H1 (cell line): ENCODE measurements around the gene RBFA. TPM values are rescaled to one million over a fixed set of nuclear protein-coding genes. Genes with fewer than 3 reads are reported as not detected.

Experiments
- CEBPB ChIP-seq: IDR thresholded peaks from 2 replicates; pipeline ENCODE4 v1.6.1; 2012; ENCODE audit warnings: low read depth, low read length
- EGR1 ChIP-seq: IDR thresholded peaks from 2 replicates; pipeline ENCODE4 v1.6.1; 2011; ENCODE audit warnings: low read depth, low read length, borderline replicate concordance
- JUND ChIP-seq: IDR thresholded peaks from 2 replicates; pipeline ENCODE4 v1.6.1; 2011; ENCODE audit warnings: mild to moderate bottlenecking, improper control_type of control experiment, low read length
- POLR2A ChIP-seq, 2 experiments: IDR thresholded peaks; 1 replicate in 1 of 2; 2 replicates in 1 of 2; pipeline ENCODE4 v1.6.1; 2011; ENCODE audit warnings: low read depth in 2 of 2, low read length in 2 of 2, mild to moderate bottlenecking in 2 of 2; ENCODE audit errors: control extremely low read depth in 1 of 2
- polyA plus RNA-seq, 7 experiments: library from polyadenylated mRNA; depleted of rRNA in 3 of 7; stranded (reverse) in 5 of 7; unstranded in 2 of 7; fragments of >200 nt in 5 of 7; fragments of 200-250 nt in 2 of 7; gene quantifications; 1 replicate in 5 of 7; 2 replicates in 1 of 7; 4 replicates in 1 of 7; pipeline versions ENCODE4 v1.2.1 to v1.2.3, GENCODE V29; 2011 to 2013; ENCODE audit warnings: missing spikeins in 2 of 7, mixed read lengths in 2 of 7
- total RNA-seq: library from RNA; stranded (reverse); fragmentation: NEBNext Ultra II Directional; extraction: Animal tissue kit (Norgen Biotek cat#: 25700); gene quantifications from 2 replicates; pipeline ENCODE4 v1.2.1, GENCODE V29; 2021

The RBFA gene
- total and polyA plus RNA-seq, 2 of the 8 experiments (the other 6 are each of a cell fraction or from before 2014, with no cell fraction given), result 19.2 to 29.5 TPM

DNA sequence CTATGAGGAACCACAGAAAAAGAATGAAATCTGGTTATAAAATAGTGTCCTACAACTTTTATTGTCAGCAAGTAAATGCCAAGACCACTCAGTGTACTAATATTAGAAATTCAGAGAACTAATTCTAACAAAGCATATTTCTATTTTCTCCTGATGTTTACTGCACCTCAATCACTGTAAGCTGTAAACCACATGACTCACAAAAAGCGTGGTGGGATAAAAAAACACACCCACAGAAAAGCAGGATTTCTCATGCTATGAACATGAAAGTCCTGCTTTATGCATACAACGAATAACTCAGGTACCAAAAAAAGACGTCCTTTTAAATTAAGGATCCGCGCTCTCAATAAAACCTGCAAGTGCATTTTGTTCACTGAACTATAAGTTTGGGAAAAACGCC lies 46.7 kb upstream of the RBFA start (continued):
- TF ChIP-seq EGR1 (no peak), JUND (no peak), POLR2A (IDR thresholded peaks at IDR 0.05; ENCODE audit: control extremely low read depth in 1 of 2, low read depth in 2 of 2, low read length in 2 of 2) (no peak), CEBPB (no peak)
